Astrocyte (in vitro differentiated cells and primary cell): ENCODE data around the gene NEK6. TPM values are rescaled to one million over a fixed set of nuclear protein-coding genes. Genes with fewer than 3 reads are reported as not detected.

Experiments
- DNase-seq: peaks from one replicate; pipeline ENCODE4 v3.0.0-alpha.2; 2010; ENCODE audit warnings: low read depth
- FAIRE-seq: peaks from 2 replicates; lab custom pipeline; 2011; peaks lifted over from hg19 to GRCh38; lab: Jason Lieb, UNC
- H2AFZ ChIP-seq: 2 replicates; pipeline ENCODE4 v1.6.0; 2012; ENCODE audit warnings: low read depth, low read length, inconsistent platforms
- H3K27ac ChIP-seq: 2 replicates; pipeline ENCODE4 v1.5.1; 2011; ENCODE audit warnings: low read depth, low read length, inconsistent platforms
- H3K27me3 ChIP-seq: 2 replicates; pipeline ENCODE4 v1.6.0; 2011; ENCODE audit warnings: low read length, inconsistent platforms; ENCODE audit not compliant: insufficient read depth
- H3K36me3 ChIP-seq: 2 replicates; pipeline ENCODE4 v1.5.1; 2011; ENCODE audit warnings: low read length, inconsistent platforms; ENCODE audit not compliant: insufficient read depth
- H3K4me1 ChIP-seq: 2 replicates; pipeline ENCODE4 v1.5.1; 2011; ENCODE audit warnings: low read length, inconsistent platforms; ENCODE audit not compliant: insufficient read depth
- H3K4me2 ChIP-seq: 2 replicates; pipeline ENCODE4 v1.6.0; 2012; ENCODE audit warnings: low read length, inconsistent platforms
- H3K4me3 ChIP-seq: 2 replicates; pipeline ENCODE4 v1.5.1; 2011; ENCODE audit warnings: low read depth, mild to moderate bottlenecking, low read length, inconsistent platforms; ENCODE audit not compliant: insufficient read depth
- H3K79me2 ChIP-seq: 2 replicates; pipeline ENCODE4 v1.6.0; 2012; ENCODE audit warnings: mild to moderate bottlenecking, low read length, inconsistent platforms; ENCODE audit not compliant: insufficient read depth
- H3K9ac ChIP-seq: 2 replicates; pipeline ENCODE4 v1.6.0; 2012; ENCODE audit warnings: mild to moderate bottlenecking, low read length, inconsistent platforms
- H3K9me3 ChIP-seq: 2 replicates; pipeline ENCODE4 v1.5.1; 2012; ENCODE audit warnings: low read depth, mild to moderate bottlenecking, low read length, inconsistent platforms; ENCODE audit not compliant: insufficient read depth
- H4K20me1 ChIP-seq: 2 replicates; pipeline ENCODE4 v1.6.0; 2012; ENCODE audit warnings: low read length, inconsistent platforms; ENCODE audit not compliant: insufficient read depth
- H3K27ac Mint-ChIP-seq: one replicate; pipeline ENCODE4 v1.8.0; 2021; ENCODE audit warnings: mild to moderate bottlenecking, mixed read lengths; ENCODE audit not compliant: unreplicated experiment
- H3K27me3 Mint-ChIP-seq: one replicate; pipeline ENCODE4 v1.8.0; 2021; ENCODE audit warnings: low read depth, mixed read lengths; ENCODE audit not compliant: unreplicated experiment
- H3K36me3 Mint-ChIP-seq: one replicate; pipeline ENCODE4 v1.8.0; 2021; ENCODE audit warnings: low read depth, mixed read lengths; ENCODE audit not compliant: unreplicated experiment
- H3K4me1 Mint-ChIP-seq: one replicate; pipeline ENCODE4 v1.8.0; 2021; ENCODE audit warnings: low read depth, mixed read lengths; ENCODE audit not compliant: unreplicated experiment
- H3K4me3 Mint-ChIP-seq: one replicate; pipeline ENCODE4 v1.8.0; 2021; ENCODE audit warnings: mild to moderate bottlenecking, moderate library complexity, mixed read lengths; ENCODE audit not compliant: unreplicated experiment
- H3K9me3 Mint-ChIP-seq: one replicate; pipeline ENCODE4 v1.8.0; 2021; ENCODE audit warnings: mild to moderate bottlenecking, mixed read lengths; ENCODE audit not compliant: unreplicated experiment
- EZH2 ChIP-seq: IDR thresholded peaks from 2 replicates; pipeline ENCODE4 v1.6.1; 2012; ENCODE audit warnings: mild to moderate bottlenecking, low read length, inconsistent platforms; ENCODE audit not compliant: insufficient read depth
- total RNA-seq: library from RNA; stranded (reverse); gene quantifications from 2 replicates; pipeline ENCODE4 v1.2.1, GENCODE V29; 2021
- TF ChIP-seq, protein P1 (sequence below): IDR thresholded peaks from 2 replicates; pipeline ENCODE4 v1.5.1; 2011; ENCODE audit warnings: low read depth, mild to moderate bottlenecking, inconsistent platforms, low read length, moderate library complexity; ENCODE audit not compliant: insufficient read depth

The NEK6 gene
- total RNA-seq, 1 donor from 2014 or later, result 76.8 TPM

DNA sequence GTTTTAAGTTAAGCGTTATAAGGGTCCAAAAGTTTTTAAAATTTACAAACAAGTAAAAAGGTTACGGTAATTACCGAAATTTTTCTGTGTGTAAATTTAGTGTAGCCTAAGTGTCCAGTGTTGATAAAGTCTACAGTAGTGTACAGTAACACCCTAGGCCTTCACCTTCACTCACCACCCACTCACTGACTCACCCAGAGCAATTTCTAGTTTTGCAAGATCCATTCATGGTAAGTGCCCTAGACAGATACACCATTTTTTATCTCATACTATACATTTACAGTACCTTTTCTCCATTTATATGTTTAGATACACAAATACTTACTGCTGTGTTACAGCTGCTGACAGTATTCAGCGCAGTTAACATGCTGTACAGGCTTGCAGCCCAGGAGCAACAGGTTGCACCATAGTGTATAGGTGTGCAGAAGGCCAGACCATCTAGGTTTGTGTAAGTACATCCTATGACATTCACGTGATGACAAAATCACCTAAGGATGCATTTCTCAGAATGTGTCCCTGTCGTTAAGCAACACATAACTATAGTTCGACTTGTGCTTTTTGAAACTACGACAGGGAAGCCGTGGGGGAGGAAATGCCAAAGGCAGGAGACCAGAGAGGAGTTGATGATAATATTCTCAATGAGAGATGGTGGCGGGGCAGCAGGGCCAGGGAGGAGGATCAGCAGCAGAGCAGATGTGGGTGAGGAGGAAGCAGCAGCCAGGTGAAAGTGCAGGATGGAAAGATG, 108.9 kb downstream of the NEK6 start:
- no peaks in the 10 kb centered on the region for H3K27me3 Mint-ChIP-seq

GRCh38 chr9:124368692-124369091, 110.9 kb downstream of the NEK6 start:
- no peak overlapping the region for H2AFZ ChIP-seq
- H3K9me3 ChIP-seq, result no peaks in the 10 kb centered on the region
- FAIRE-seq, result no peak
- H3K4me2 ChIP-seq, result no peak overlapping the region
- H3K79me2 ChIP-seq, result peaks cover 99% of the 10 kb centered on the region
- Mint-ChIP-seq H3K27me3 (no peaks in the 10 kb centered on the region), H3K4me3 (no peak overlapping the region), H3K36me3 (peaks cover 8% of the 10 kb centered on the region), H3K4me1 (peaks cover 46% of the 10 kb centered on the region), H3K9me3 (no peaks in the 10 kb centered on the region), H3K27ac (peak overlapping the region; percentile 37)
- peaks cover 20% of the 10 kb centered on the region for H3K4me1 ChIP-seq
- peaks cover 3% of the 10 kb centered on the region for H3K36me3 ChIP-seq
- DNase-seq, result peak; percentile 30
- H3K27me3 ChIP-seq, result no peaks in the 10 kb centered on the region
- no peak overlapping the region for H3K9ac ChIP-seq
- TF ChIP-seq, protein P1, sequence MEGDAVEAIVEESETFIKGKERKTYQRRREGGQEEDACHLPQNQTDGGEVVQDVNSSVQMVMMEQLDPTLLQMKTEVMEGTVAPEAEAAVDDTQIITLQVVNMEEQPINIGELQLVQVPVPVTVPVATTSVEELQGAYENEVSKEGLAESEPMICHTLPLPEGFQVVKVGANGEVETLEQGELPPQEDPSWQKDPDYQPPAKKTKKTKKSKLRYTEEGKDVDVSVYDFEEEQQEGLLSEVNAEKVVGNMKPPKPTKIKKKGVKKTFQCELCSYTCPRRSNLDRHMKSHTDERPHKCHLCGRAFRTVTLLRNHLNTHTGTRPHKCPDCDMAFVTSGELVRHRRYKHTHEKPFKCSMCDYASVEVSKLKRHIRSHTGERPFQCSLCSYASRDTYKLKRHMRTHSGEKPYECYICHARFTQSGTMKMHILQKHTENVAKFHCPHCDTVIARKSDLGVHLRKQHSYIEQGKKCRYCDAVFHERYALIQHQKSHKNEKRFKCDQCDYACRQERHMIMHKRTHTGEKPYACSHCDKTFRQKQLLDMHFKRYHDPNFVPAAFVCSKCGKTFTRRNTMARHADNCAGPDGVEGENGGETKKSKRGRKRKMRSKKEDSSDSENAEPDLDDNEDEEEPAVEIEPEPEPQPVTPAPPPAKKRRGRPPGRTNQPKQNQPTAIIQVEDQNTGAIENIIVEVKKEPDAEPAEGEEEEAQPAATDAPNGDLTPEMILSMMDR, result no peak
- no peak for TF ChIP-seq EZH2
- H3K4me3 ChIP-seq, result no peak overlapping the region
- H3K27ac ChIP-seq, result no peak overlapping the region
- H4K20me1 ChIP-seq, result peaks cover 93% of the 10 kb centered on the region

More for the DNA sequence above, 108.9 kb downstream of the NEK6 start:
- Mint-ChIP-seq H3K9me3 (no peaks in the 10 kb centered on the region), H3K36me3 (peaks cover 6% of the 10 kb centered on the region), H3K4me1 (peaks cover 55% of the 10 kb centered on the region), H3K27ac (no peak overlapping the region), H3K4me3 (no peak overlapping the region)
- H3K4me1 ChIP-seq, result peaks cover 32% of the 10 kb centered on the region
- no peak overlapping the region for H3K4me3 ChIP-seq
- H3K9ac ChIP-seq, result no peak overlapping the region
- no peak overlapping the region for H2AFZ ChIP-seq
- FAIRE-seq (no peak), DNase-seq (peak; percentile 76)
- H3K36me3 ChIP-seq, result peaks cover 3% of the 10 kb centered on the region
- TF ChIP-seq, protein P1, result no peak
- no peak for TF ChIP-seq EZH2
- peaks cover 92% of the 10 kb centered on the region for H4K20me1 ChIP-seq
- H3K27me3 ChIP-seq, result no peaks in the 10 kb centered on the region
- H3K9me3 ChIP-seq, result no peaks in the 10 kb centered on the region
- H3K27ac ChIP-seq, result no peak overlapping the region
- peaks cover 99% of the 10 kb centered on the region for H3K79me2 ChIP-seq
- H3K4me2 ChIP-seq, result peak overlapping the region; percentile 65

DNA sequence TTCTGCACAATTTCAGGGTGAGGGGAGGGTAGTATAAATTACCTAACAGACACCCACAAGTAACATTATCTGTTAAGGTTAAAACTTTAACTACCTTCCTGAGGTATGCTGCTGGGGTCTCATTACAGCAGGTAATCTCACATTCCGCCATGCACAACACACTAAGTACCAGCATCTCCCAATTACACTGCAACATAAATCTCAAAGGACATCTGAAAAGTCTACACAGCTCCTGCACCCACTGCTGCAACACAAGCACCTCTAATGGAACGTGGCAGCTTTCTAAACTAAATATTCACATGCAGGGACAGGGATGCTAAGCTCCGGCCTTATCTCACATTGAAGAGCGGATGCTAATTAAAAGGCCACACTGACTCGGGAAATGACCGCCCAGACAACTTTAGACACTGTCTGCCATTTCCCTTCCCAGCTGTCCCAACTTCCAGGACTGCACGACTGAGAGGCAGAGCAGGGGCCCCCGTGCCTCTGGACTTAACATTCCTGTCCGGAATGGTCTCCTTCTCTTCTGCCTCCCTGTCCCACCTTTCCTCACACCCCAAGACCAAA, 111.6 kb downstream of the NEK6 start:
- no peaks in the 10 kb centered on the region for H3K27me3 ChIP-seq
- no peak overlapping the region for H3K4me3 Mint-ChIP-seq
- H3K4me1 Mint-ChIP-seq, result peaks cover 42% of the 10 kb centered on the region
- H2AFZ ChIP-seq, result no peak overlapping the region
- FAIRE-seq (no peak), DNase-seq (no peak)
- H3K27ac Mint-ChIP-seq, result no peak overlapping the region
- peaks cover 92% of the 10 kb centered on the region for H4K20me1 ChIP-seq
- TF ChIP-seq, protein P1, result no peak
- TF ChIP-seq EZH2, result no peak
- no peaks in the 10 kb centered on the region for H3K27me3 Mint-ChIP-seq
- no peak overlapping the region for H3K4me3 ChIP-seq
- H3K79me2 ChIP-seq, result peaks cover 99% of the 10 kb centered on the region
- H3K4me2 ChIP-seq, result no peak overlapping the region
- no peak overlapping the region for H3K9ac ChIP-seq
- no peaks in the 10 kb centered on the region for H3K9me3 ChIP-seq
- H3K9me3 Mint-ChIP-seq, result no peaks in the 10 kb centered on the region
- peaks cover 3% of the 10 kb centered on the region for H3K36me3 ChIP-seq
- peaks cover 11% of the 10 kb centered on the region for H3K36me3 Mint-ChIP-seq
- peaks cover 18% of the 10 kb centered on the region for H3K4me1 ChIP-seq
- H3K27ac ChIP-seq, result no peak overlapping the region
